GM20431 (cell line): ENCODE measurements around the gene KLHL42.

Source experiments
- in situ Hi-C: fragments of 300-500 bp; cut with MseI, MboI; formaldehyde crosslinking; loops from one replicate; pipeline ENCODE4 v1.15.0; 2020; ENCODE audit warnings: low sequenced_read_pairs; ENCODE audit not compliant: unreplicated experiment

The KLHL42 gene

DNA sequence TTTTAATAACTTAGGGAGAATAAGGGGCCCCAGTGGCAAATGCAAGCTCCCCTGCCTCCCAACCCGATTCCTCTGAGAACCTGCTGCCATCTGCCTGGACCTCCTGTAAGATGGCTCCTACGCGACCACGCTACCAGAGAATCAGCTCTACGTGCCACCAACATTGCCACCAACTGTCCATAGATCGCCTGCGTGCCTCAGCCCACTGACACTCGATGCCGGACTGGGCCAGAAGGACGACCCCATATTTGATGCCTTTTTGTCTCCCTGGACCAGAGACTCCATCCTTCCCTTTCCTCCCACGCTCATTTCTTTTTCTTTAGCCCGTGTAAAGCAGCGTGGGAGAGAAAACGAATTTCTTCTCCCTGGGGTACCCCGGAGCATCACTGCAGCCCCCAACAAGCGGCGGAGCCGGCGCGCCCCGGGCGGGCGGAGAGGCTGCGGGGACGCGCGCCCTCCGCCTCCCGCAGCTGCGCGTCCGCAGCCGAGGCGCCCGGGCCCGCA lies 565 bp upstream of the KLHL42 start:
- in situ Hi-C loops, result no loop called here

DNA sequence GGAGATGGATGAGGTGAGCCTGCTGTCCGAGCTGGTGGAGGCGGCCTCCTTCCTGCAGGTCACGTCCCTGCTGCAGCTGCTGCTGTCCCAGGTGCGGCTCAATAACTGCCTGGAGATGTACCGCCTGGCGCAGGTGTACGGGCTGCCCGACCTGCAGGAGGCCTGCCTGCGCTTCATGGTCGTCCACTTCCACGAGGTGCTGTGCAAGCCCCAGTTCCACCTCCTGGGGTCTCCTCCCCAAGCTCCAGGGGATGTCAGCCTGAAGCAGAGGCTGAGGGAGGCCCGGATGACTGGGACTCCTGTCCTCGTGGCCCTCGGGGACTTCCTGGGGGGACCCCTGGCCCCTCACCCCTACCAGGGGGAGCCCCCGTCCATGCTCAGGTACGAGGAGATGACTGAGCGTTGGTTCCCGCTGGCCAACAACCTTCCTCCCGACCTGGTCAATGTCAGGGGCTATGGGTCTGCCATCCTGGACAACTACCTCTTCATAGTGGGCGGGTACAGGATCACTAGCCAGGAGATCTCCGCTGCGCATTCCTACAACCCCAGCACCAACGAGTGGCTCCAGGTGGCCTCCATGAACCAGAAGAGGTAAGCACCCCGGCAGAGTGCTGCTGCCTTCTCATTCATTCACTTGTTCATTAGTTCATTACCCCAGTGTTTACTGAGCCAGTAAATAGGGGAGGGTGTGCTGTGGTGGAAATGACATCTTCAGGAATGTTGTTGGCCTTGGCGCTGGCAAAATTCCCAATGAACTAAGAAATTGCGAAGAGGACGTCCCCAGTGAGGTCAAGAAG lies 777 bp downstream of the KLHL42 start:
- in situ Hi-C loops, result no loop called here

- in situ Hi-C loops, result no loop called here
These were observed 1.6 kb downstream of the KLHL42 start for GRCh38 chr12:27781680-27782079.

GRCh38 chr12:27782481-27782880 lies 2.4 kb downstream of the KLHL42 start:
- in situ Hi-C loops, result no loop called here

DNA sequence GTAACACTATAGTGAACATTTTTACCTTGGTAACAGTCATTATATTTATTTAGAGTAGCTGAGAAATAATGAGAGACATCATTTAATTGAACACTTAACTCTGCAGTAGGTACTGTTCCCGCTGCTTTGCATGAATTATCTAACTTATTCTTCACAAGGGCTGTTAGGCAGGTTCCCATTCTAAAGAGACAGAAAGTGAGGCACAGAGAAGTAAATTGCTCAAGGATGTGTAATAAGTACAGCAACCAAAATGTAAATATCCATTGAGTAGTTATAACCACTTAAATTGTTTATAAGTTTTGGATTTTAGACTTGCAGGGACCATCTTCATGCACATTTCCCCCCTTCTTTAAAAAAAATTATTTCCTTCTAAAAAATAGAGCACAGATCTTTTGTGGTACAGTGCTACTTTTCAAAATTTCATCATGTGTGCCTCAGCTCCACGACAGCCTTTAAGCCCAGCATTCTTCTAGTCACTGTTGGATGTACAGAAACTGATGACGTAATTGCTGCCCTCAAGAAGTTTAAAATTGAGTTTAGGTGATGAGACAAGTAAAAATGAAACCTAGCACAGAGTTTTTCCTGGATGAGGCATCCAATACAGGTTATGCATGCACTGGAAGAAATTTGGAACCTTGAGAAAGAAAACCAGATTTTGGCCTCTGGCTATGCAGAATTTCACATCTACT lies 6.0 kb downstream of the KLHL42 start:
- in situ Hi-C loops, result no loop called here

GRCh38 chr12:27787559-27787958 lies 7.5 kb downstream of the KLHL42 start:
- in situ Hi-C loops, result no loop called here

DNA sequence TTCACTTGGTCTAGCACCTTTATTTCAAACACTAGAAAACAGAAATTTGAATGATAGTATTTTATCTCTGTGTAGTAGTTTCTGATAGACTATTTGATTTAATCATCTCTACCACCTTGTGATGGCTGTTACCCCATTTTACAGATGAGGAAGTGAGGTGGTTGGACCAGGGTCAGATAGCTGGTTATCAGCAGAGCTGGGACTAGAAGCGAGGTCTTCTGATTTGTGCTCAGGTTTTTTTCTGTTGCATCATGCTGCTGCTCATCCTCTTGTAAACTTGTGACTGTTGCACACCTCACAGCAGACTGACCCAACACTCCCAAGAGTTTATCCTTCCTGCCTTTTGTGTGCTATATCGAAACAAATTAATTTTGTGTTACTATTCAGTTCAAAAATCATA lies 10.1 kb downstream of the KLHL42 start:
- in situ Hi-C loops, result no loop called here

GRCh38 chr12:27794818-27795584 lies 15.0 kb downstream of the KLHL42 start:
- in situ Hi-C loops, result no loop called here

DNA sequence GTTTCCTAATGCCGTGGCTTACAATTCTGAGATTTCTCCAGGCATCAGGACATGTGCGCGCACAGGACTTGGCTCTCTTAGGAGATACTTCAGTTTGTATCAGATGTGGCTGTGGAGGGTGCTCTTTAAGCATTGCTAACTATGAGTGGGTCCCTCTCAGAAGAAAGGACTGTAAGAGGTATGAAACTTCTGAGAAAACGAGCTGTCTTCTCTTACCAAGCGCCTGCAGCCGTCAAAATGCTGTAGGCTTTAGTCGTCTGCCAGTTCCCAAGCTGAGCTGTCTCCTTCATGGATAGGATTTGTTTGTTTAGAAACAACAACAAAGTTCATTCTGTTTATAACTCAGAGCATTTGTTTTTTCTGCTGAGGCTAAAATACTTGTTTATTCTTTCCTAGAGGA lies 16.1 kb downstream of the KLHL42 start:
- in situ Hi-C loops, result no loop called here

DNA sequence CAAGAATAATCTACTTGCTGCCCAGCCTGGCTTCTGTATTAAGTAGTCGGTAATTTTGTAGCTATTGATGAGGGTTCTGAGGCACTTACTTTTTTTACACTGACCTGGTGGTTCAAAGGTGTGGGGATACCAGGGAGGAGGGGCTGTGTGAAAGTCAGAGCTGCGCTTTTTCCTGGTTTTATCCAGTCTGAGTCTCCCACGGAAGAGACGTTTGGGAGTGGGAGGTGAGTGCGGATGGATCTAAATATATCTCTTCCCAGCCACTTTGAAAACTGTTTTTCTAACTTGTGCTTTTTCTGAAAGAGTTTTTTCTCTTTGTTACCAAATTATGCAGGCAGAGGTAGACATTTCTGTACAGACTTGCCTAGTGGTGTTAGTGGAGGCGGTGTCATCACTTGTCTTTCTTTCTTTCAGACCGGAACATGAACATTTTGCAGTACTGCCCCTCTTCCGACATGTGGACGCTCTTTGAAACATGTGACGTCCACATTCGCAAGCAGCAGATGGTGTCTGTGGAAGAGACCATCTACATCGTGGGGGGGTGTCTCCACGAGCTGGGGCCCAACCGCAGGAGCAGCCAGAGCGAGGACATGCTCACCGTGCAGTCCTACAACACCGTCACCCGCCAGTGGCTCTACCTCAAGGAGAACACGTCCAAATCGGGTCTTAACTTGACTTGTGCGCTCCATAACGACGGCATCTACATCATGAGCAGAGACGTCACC lies 17.4 kb downstream of the KLHL42 start:
- in situ Hi-C loops, result no loop called here

DNA sequence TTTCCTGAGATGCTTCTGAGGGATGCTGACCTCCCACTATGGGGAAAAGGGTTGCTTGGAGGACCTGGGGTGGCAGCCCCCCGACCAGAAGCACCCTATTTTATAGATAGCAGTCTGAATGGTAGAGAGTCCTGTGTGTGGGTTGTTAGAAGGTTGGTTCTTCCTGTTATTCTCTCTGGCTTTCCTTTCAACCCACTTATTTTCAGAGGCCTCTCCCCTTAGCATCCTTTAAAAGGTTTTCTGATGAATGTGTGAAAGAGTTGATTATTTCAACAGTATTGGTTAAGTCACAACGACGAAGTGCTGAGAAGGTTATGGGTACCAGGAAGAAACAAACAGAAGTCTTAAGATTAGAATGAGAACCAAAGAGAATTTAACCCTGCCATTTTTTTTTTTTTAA lies 20.8 kb downstream of the KLHL42 start:
- in situ Hi-C loops, result no loop called here

- in situ Hi-C loops, result no loop called here
These were observed 21.6 kb downstream of the KLHL42 start for GRCh38 chr12:27801630-27802029.

GRCh38 chr12:27802511-27802910 lies 22.5 kb downstream of the KLHL42 start:
- in situ Hi-C loops, result no loop called here

DNA sequence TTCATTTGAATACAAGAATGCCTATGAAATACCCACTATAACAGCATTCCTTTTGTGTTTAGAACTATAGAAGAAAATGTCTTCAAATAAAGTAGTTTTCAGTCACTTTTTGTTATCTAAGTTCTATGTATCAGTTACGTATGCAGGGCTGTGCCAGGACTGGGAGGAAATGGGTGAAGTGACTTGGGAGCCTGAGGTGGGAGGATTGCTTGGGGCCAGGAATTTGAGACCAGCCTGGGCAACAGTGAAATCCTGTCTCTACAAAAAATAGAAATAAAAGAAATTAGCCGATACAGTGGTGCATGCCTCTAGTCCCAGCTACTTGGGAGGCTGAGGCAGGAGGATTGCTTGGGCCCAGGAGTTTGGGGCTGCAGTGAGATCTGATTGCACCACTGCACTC lies 22.9 kb downstream of the KLHL42 start:
- in situ Hi-C loops, result no loop called here

DNA sequence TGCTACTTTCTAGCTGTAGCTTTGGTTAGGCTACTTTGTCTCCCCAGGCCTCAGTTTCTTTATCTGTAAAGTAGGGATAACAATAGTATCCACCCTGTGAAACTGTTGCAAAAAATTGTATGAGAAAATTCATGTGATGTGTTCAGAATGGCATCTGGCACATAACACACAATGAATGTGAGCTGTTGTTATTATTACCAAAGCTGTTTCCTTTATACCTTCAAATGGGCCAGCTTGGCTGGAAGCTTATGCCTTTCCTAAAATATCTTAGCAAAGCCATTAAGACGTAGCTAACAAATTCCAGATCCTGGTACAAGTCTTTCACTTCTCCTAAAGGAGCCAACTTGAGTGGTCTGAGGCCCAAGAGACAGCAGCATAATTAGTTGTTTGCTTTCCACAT lies 25.2 kb downstream of the KLHL42 start:
- in situ Hi-C loops, result no loop called here

DNA sequence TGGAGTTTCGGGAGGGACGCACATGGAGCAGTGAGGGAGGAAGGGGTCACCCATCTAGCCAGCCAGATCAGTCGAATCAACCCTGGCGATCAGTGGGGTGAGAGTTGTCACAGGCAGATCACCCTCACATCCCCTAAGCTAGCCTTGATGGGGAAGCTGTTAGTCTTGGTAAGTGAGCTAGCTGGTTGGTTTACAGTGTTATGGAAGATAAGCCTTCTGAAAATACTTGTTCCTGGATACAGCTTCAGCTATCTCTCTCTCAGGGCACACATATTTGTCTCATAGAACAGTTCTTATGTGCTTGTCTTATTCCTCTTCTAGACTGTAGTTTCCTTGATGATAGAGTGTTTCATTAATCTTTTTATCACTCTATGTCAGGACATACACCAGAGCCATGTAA lies 26.2 kb downstream of the KLHL42 start:
- in situ Hi-C loops, result no loop called here

- in situ Hi-C loops, result no loop called here
These were observed 27.1 kb downstream of the KLHL42 start for GRCh38 chr12:27807063-27807703.

DNA sequence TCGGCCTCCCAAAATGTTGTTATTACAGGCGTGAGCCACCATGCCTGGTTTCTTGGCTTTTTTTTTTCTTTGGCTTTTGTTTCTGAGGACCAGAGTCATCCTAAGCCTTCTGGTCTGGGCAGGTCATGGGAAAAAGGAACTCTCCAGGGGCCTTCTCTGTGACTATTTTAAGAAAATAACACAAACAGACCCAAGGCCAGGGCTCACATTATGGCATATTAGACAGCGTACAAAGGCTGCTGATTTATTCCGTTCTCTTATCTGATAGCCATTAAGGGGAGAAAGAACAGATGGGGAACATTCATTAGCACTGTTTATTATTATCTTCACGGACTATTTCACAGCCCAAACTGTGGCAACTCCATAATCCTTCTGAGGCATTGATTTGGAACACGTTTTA lies 28.8 kb downstream of the KLHL42 start:
- in situ Hi-C loops, result no loop called here

DNA sequence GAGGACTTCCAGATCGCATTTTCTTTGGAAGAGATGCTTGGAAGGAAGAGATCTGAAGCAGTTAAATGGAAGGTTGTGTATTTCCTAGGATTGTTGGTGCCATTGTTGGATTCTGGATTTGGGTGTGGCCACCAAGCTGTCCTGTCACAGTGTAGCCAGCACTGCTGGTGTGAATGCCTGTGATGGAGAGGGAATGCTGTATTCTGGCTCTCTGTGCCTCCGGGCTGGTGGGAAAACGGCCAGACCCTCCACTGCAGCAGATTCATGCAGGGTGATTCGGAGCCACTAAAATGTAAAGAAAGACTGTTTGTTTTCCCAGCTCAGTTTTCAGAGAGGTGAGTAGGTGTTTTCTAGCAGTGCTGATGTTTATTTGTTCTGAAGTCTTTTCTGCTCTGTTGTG lies 30.7 kb downstream of the KLHL42 start:
- in situ Hi-C loops, result no loop called here

DNA sequence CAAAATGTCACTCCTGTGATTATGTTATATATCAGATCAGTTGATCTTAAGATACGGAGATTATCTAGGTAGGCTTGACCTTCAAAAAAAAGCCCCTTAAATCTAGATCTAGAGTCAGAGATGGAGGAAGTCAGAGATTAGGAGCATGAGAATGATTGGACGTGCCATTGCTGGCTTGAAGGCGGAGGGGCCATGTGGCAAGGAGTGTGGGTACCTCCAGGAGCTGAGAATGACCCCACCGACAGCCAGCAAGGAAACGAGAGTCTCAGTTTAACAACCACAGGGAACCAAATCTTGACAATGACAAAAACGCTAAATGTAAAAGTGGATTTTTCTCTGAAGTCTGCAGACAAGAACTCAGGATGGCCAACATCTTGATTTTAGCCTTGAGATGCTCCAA lies 32.5 kb downstream of the KLHL42 start:
- in situ Hi-C loops, result no loop called here
